Lower leg skin (tissue), 4 donors: ENCODE measurements around the gene NDUFA12. TPM values are rescaled to one million over a fixed set of nuclear protein-coding genes. Genes with fewer than 3 reads are reported as not detected.
A peak's percentile ranks its signal among the peaks of the same experiment; 100 is the strongest.

Experiments
- DNase-seq, 2 donors: peaks; one replicate each; pipeline ENCODE4 v3.0.0-alpha.2; 2019; ENCODE audit warnings: low spot score in 2 of 2
- H3K4me3 ChIP-seq: fragments of 200-600 bp; sonication (generic); 2 replicates; pipeline ENCODE4 v1.5.1; 2017; ENCODE audit warnings: mild to moderate bottlenecking, low read depth; ENCODE audit not compliant: poor library complexity, severe bottlenecking
- CTCF ChIP-seq, 3 donors: fragments of 450-650 bp; IDR thresholded peaks; one replicate each; pipeline ENCODE4 v1.5.1; 2016; ENCODE audit warnings: antibody characterized with exemption in 3 of 3, mild to moderate bottlenecking in 3 of 3, moderate library complexity in 2 of 3
- POLR2A ChIP-seq, 2 donors: fragments of 450-650 bp; IDR thresholded peaks; one replicate each; pipeline ENCODE4 v1.6.1; 2016 to 2017; ENCODE audit warnings: antibody characterized with exemption in 2 of 2, mild to moderate bottlenecking in 1 of 2, moderate library complexity in 1 of 2
- WGBS, 2 donors: methylation state at CpG; one replicate each; pipeline ENCODE4 v1.1.5; 2018; 5-methylcytosine and 5-hydroxymethylcytosine counted together
- intact Hi-C: fragments of 100-400 bp; cut with DNase I; formaldehyde crosslinking; loops from one replicate; pipeline ENCODE4 v1.15.0; 2023; ENCODE audit warnings: low total_unique reads
- total RNA-seq, 4 donors: library from RNA; depleted of rRNA; stranded (reverse); fragments of >200 nt; gene quantifications; one replicate each; pipeline ENCODE4 v1.1.0, GENCODE V29; 2016

Gene NDUFA12
- total RNA-seq, 4 donors from 2014 or later = 97.1 to 124 (median 99.8) TPM

GRCh38 chr12:94961256-94961824 is 42.2 kb downstream of the NDUFA12 start:
- DNase-seq = no peak
- intact Hi-C loops = no loop called here
- H3K4me3 ChIP-seq = no peak overlapping the region
- TF ChIP-seq CTCF (IDR thresholded peaks at IDR 0.05) (no peak), POLR2A (IDR thresholded peaks at IDR 0.05) (no peak)

GRCh38 chr12:94957006-94957405 is 46.5 kb downstream of the NDUFA12 start:
- TF ChIP-seq CTCF (IDR thresholded peaks at IDR 0.05) (no peak), POLR2A (IDR thresholded peaks at IDR 0.05) (no peak)
- no peak overlapping the region for H3K4me3 ChIP-seq
- intact Hi-C loops = no loop called here
- DNase-seq = no peak

GRCh38 chr12:94954948-94955592 is 48.4 kb downstream of the NDUFA12 start:
- intact Hi-C loops = no loop called here
- TF ChIP-seq CTCF (IDR thresholded peaks at IDR 0.05) (no peak), POLR2A (IDR thresholded peaks at IDR 0.05) (no peak)
- H3K4me3 ChIP-seq = no peak overlapping the region
- WGBS, 2 donors = 74 to 76% methylated on average over 10 of the region's 10 CpGs
- DNase-seq = no peak

GRCh38 chr12:94954029-94954685 is 49.3 kb downstream of the NDUFA12 start:
- no peak for TF ChIP-seq CTCF (IDR thresholded peaks at IDR 0.05)
- TF ChIP-seq POLR2A (IDR thresholded peaks at IDR 0.05) = no peak
- intact Hi-C loops = no loop called here
- WGBS, 2 donors = 0% methylated on average over 1 of the region's 1 CpG
- peak in 1 of 2 donors; percentile 18 for DNase-seq
- H3K4me3 ChIP-seq = no peak overlapping the region

- no peak for DNase-seq
- 46 to 52% methylated on average over 2 of the region's 2 CpGs for WGBS, 2 donors
- intact Hi-C loops = no loop called here
- TF ChIP-seq CTCF (IDR thresholded peaks at IDR 0.05) (no peak), POLR2A (IDR thresholded peaks at IDR 0.05) (no peak)
- H3K4me3 ChIP-seq = no peak overlapping the region
These were observed 51.2 kb downstream of the NDUFA12 start for GRCh38 chr12:94952325-94952724.
